ENCODE results near the gene ARL6IP4.

Gene ARL6IP4

DNA sequence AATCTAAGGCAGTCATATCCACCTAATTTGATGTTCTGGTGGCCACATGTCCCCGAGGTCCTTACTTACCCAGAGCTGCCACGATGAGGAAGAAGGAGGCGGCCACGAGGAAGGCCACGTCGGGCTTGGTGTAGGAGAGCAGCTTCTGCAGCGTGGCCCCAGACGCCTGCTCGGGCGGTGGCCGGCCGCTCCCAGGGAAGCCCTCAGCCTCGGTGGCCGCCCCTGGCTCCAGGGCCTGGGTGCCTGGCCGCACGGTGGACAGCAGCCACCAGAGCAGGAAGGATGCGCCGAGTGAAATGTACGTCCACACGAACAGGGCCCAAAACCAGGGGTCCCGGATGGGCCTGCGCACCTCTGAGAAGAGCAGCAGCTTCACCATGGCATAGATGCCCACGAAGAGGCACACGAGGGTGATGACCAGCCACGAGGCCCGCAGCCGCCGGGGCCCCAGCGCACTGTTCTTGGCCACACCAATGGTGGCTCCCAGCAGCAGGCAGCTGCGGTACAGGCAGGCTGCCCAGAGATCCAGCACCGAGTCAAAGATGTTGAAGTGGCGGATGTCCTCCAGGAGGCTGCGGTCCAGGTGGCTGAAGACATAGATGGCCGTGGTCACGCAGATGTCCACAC is 20.8 kb upstream of the ARL6IP4 start:
- DNase-seq, result no peak

DNA sequence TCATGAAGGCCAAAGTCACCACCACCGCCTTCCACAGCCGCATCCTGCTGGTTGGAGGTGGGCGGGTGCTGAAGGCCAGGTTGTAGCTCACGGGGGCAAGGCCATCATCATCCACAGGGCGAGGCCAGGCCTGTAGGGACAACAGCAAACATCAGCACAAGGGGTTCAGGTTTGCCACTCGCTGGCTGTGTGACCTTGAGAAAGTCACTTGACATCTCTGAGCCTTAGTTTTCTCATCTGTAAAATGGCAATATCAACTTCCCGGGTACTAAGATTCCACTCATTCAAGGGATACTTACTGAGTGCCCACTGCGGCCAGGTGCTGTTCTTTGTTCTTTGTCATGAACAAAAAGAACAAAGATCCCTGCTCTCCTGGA is 20.3 kb upstream of the ARL6IP4 start:
- no peak for DNase-seq

DNA sequence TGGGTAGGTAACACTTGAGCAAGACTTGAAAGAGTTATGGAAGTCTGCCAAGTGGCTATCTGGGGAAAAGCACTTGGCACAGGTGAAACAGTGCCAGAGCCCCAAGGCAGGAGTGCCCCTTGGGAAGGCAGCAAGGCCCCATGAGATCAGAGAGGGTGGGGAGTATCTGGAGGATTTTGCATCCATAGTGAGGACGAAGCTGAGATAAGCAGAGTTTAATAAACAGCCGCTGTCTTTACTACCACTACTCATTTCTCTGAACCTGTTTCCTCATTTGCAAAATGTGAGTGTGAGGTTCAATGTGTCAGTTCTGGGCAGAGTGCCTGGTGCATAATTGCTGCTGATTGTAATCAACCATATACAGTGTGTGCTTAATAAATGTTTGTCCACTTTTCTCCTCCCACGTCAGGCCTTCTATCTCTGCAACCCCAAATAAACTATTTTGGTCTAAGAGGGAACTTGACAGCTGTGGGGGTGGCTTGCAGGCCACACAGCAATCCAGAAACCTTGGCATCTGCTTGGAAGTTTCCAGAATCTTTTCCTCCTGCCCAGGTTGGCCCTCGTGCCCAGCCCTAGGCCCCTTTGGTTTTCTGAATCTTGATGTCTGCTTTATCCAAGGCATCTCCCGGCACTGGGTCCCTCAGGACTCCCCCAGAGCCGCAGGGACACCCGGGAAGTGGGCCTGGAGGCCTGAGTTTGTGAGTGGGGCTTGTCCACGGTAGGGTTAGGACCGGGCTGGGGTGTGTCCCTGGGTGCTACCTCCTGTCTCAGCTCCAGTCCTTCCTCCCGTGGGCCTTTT is 18.8 kb upstream of the ARL6IP4 start:
- DNase-seq, result no peak

DNA sequence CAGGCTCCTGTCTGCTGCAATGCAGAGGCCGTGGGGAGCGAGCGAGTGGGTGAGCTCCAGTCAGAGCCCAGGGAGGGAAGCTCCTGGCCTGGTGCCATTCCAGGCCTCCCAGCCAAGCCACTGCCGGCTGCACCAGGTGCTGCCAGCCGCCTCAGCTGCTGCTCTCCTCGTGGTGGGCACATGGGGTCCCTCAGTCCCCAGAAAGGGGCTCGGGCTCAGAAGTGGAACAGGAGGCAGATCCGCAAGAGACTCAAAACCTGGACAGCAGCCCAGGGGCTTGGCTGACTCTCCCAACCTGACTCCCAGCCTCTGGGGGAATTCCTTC is 16.6 kb upstream of the ARL6IP4 start:
- no peak for DNase-seq

DNA sequence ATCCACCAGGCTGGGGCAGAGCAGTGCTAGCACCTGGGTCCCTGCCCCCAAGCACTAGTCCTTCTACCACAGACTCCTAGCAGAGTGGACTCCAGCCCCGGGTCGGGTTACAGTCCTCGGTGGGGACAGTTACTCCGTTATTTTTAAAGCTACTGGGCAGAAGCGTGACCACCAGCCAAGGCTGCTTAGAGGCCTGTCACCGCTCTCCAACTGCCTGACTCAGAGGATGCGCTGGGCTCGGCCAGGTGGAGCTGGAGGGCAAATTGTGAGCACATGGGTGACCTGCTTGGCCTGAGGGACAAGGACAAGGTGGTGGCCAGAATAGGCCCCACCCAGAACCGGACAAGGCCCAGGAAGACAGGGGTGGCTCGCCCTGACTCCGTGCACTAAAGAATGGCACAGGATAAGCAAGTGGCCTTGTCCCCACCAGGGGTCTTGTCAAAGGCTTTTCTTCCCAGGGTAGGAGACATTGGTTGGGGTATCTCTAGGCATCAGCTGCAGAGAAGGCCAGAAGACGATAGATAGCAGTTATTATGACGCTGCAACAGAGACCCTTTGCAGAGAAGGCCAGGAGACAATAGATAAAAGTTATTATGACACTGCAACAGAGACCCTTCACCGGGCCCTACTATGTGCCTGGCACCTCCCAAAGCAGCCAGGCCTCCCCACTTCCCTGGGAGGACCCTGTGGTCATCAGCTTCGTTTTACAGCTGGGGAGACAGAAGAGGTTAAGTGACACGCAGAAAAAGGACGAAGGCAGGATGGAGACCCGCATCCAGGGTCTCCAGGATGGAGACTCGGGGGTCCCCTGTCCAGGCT is 15.8 kb upstream of the ARL6IP4 start:
- no peak for DNase-seq

DNA sequence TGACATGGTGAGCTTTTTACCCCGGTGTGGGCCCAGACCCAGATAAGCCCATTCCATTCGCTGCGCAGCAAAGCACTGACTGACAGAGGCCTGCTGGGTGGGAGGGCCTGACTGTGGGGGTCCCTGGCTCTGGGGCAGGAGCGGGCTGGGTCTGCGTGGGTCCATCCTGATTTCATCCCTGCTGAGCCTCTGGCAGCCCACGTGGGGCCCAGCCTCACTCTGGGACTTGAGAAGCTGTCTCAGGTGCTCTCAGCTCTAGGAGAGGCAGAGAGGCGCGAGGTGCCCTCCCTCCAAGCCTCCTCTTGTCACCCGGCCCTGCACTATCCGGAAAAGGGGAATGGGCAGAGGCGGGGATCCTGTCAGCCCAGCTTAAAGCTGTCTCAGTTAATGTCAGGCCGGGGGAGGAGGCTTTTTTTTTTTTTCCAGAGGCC is 15.1 kb upstream of the ARL6IP4 start:
- no peak for DNase-seq

DNA sequence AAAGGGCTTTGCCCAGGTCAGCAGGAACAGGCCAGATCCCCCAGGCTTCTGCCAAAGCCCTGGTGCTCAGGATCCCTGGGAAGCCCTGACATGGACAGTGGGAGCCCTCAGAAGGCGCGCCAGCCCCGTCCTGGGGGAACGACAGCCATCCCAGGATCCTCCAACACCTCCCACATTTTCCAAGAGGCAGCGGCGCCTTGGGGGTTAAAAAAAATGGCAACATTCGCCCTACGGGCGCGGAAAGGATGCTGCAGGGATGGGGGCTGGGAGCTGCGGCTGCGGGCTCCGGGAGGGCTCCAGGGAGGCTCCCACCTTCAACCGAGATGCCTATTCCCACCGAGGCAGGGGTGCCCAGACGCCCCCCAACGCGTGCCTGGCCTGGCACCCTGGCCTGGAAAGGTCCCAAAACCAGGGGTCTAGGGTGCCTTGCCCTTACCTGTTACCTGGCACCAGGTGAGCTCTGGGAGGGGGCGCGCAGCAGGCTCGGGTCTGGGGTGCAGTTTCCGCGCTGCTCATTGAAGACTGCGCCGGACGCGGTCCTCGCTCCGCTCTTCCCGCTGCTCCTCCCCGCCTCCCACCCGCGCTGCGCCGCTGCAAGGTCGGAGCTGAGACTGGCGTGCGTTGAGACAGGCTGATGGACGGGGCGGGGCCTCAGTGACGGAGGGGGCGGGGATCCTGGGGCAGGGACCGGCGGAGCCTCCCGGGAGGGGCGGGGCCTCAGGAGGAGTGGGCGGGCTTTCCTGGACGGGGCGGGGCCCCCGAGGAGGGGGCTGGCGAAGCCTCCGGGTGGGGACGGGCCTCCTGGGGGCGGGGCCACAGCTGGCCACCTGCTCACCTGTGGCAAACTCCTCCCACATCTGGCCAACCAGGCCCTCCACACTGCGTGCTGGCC is 14.4 kb upstream of the ARL6IP4 start, which contains the start of gene ABCB9:
Gene ABCB9 (minus strand): TSS at position 613 of the 892 bp plus-strand sequence. CDS start 6,228 bp downstream, outside the sequence.
- peak; percentile 93 for DNase-seq

DNA sequence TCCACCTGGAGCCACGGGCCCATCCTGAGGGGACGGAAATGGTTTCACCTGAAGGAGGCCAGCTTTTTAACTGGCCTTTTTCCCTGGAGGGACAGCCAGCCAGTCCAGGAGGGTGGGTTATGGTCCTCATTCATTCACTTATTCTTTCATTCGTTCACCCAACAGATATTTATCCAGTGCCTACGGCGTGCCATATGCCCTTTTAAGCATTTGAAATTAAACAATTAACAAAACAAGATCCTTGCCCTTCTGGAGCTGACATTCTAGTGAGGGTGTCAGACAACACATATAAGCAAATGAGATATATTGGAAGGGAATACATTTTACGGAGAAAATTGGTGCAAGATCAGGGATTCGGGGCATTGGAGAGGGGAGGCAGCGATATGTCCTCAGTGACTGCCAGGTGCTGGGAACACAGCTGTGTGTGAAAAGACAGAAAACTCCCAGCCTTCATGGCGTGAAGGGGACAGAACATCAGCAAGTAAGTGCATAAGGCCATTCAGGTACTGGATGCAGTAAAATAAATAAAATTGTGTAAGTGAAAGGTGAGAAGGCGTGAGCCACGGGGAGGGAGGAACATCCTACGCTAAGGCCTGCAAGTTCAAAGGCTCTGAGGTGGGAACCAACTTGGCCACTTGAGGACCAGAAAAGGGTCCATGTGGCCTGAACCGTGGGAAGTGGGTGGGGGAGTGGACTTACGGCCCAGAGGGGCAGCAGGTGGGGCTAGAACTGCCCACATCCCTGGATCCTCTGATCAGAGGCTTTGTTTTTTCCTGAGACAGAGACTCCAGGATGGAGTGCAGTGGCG is 13.5 kb upstream of the ARL6IP4 start:
- DNase-seq, result no peak

DNA sequence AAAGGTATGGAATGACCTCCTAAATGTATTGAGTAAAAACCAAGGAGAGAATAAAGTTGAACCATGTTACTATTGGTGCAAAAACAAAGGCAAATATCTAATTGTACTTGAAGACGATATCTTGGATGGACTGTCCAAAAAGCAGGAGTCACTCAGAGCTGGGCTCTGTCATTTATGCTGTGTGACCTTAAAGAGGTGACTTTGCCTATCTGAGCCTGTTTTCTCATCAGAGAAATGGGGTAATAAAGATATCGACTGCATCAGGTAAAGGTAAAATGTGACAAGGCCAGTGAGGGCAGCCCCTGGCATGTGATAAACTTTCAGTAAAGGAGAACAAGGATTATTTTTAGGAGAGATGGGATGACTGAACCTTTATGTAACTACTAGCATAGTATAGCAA is 12.4 kb upstream of the ARL6IP4 start:
- no peak for DNase-seq

DNA sequence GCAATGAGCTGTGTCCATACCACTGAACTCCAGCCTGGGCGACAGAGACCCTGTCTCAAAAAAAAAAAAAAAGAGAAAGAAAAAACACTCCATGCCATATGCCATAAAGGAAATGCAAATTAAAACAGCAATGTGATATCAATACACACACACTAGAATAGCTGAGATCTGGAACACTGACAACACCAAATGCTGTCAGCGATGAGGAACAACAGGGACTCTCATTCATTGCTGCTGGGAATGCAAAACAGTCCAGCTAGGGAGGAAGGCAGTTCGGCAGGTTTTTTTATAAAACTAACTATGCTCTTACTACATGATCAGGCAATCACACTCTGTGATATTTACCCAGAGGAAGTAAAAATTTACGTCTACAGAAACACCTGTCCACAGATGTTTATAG is 10.8 kb upstream of the ARL6IP4 start:
- DNase-seq, result no peak

DNA sequence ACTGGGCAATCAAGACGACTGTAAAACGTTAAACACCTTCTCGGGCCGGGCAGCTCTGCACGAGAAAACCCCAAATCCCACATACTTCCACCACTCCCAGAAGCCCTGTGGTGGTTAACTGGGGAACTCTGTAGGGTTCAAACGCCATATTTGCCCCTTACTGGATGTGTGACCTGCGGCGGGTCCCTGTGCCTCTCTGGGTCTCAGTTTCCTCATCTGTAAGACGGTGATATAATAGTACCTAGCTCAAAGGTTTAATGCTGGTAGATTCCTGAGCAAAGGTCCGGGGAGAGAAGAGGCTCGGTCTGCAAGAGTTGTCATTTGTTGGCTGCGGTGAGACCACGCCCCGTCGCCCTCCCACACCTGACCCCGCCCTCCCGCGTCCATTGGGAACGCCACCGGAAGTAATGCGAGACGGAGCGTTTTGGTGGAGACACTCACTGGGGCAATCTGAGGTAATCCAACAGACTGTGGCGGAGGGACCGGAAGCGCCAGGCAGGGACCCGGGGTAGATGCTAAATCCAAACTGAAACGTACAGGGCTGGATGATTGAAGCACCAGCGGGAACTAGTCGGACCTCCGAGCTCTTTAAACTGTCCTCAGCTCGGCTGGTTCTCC is 6.1 kb upstream of the ARL6IP4 start:
- peak; percentile 98 for DNase-seq

DNA sequence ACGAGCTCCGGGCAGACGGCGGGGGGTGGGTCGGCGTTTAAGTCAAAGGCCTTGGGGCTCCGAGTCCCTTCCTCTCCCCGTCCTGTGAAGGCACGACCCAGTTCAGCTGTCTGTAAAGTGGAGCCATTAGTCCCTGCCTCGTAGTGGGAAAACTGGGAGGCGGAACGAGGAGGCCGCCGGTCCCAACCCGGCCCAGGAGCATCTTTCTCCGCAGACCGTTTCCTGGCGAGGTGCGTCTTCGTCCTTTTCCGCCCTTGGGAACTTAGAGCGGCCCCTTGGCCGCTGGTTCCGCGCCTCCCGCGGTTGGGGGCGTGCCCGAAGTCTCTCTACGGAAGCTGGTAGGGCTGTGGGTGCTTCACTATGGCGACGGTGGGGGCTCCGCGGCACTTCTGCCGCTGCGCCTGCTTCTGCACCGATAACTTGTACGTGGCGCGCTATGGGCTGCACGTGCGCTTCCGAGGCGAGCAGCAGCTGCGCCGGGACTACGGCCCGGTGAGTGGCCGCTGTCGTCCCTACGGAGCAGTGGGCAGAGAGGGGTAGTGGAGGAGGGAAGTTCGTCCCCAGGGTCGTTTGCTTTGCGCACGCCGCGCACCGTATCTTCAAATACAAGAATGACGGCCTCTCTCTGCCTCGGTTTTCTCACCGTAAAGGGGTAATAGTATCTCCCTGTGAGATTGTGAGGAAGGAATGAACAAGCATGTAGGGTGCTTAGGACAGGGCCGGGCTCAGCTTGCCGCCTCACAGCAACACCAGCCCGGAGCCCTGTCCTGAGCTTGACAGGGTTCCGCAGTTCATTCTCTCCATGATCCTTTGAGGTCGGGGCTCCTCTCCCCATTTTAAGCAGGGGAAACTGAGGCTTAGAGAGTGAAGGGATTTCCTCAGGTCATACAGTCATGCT is 5.3 kb upstream of the ARL6IP4 start, which contains the start of gene OGFOD2:
Gene OGFOD2 (plus strand): TSS at position 353 of the 898 bp plus-strand sequence. CDS start 8 bp downstream, at position 361.
- DNase-seq, result peak; percentile 90

DNA sequence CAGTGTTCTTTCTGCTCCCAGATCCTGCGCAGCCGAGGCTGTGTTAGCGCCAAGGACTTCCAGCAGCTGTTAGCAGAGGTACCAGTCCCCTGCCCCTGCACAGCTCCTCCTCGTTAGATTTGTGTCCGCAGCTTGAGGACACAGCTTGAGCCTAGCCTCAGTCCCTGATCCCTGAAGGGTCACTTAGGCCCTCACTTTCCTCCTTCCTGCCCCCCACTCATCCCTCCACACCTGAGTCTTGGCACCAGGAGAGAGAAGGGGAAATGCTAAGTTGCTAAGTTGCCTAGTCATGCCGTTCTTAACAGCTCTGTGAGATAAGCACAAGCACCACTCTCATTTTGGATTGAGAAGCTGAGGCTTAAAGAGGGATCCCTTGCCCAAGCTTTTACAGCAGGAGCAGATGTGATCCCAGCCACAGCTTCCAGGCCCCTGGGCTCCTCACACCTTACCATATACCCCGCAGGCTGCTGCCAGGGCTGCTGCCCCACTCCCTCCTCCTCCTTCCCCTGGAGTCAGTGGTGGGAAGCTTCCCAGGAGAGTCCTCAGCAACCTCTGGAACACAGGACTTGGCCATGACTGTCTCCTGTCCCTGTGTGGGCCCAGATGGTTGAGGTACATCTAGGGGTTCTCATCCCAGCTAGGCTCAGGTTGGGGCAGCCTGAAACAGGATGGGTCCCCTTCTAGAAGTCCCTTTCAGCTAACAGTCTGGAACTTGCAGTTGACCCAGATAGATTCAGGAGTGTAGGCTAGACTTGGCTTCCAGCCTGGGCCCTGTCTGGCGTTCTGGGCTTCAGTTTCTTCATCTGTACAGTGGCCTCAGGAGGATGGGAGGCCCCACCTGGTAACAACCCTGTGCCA is 4.5 kb upstream of the ARL6IP4 start:
- no peak for DNase-seq

DNA sequence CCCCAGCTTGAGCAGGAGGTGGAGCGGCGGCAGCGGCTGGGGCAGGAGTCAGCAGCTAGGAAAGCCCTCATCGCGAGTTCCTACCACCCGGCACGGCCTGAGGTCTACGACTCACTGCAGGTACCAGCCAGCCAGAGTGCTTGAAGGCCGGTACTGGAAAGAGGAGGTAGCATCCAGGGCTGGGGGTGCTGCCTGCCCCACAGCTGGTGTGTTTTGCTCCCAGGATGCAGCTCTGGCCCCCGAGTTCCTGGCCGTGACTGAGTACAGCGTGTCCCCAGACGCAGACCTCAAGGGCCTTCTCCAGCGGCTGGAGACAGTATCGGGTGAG is 3.9 kb upstream of the ARL6IP4 start:
- no peak for DNase-seq

DNA sequence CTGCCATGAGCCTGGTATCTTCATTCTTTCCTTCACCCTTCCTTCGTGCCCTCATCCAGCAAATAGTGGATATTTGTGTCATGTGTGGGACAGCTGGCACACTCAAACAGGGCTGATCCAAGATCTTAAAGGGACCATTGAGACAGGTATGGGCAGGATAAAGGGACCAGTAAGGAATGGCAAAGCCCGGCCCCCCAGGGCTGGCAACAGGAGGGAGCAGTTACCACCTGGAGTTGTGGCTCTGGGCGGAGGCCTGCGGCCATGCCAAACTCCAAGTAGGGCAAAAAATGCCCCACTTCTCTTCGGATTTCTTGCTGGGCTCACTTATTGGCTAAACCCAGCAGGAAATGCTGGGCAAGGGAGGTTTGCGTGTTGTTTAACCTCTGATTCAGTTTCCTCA is 3.3 kb upstream of the ARL6IP4 start:
- no peak for DNase-seq

DNA sequence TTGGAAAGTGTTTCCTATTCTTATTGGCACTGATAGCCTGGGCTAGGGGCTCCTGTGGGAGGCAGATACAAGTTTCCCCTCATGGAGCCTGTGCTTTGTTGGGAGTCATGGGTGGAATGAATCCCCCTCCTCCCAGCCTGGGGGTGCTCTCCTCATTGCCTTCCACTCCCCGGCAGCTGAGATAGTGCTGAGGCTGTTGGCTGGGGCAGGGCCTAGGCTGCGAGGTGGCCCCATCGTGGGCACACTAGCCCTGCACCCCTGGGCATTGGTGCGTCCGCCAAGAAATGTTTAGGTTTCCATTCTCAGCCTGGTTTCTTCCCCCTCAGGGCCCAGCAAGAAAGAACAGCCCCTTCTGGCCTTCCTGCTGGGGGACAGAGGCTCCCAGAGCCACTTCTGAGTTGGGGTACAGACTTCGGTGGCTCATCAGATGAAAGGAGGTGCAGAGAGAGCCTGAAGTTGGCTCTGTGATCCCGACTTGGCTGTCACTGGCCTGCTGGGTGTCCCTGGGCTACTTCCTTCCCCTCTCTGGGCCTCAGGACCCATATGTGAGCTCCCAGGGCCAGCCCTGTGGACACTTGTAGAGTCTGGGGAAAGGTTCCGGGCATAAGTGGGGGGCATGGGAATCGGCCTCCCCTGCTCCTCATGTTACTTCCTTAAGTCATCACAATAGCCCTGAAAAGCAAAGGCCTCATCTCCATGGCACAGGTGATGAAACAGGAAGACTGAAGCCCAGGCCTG is 2.7 kb upstream of the ARL6IP4 start:
- no peak for DNase-seq

DNA sequence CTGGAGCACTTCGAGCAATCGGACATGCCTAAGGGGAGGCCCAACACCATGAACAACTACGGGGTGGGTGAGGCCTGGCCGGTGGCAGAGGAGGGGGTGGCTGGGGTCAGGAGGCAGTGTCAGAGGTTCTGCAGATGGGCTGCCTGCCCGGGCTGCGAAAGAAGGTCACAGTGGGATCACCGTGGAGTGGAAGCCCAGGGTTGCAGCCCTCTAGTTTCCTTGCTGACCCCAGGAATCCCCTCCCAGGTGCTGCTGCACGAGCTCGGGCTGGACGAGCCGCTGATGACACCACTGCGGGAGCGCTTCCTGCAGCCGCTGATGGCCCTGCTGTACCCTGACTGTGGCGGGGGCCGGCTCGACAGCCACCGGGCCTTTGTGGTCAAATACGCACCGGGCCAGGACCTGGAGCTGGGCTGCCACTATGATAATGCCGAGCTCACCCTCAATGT is 1.9 kb upstream of the ARL6IP4 start:
- no peak for DNase-seq

Measured in EL (cell line).